H9 (cell line): ENCODE results near the gene MEF2C. TPM values are rescaled to one million over a fixed set of nuclear protein-coding genes. Genes with fewer than 3 reads are reported as not detected.

Experiments
- DNase-seq: peaks from one replicate; pipeline ENCODE4 v3.0.0-alpha.2; 2017
- H2AFZ ChIP-seq: one replicate; pipeline ENCODE4 v1.6.1; 2013; ENCODE audit warnings: mild to moderate bottlenecking, low read length, control low read depth, moderate library complexity
- H2AK5ac ChIP-seq: 2 replicates; pipeline ENCODE4 v1.6.1; 2013; ENCODE audit warnings: low read length, control low read depth, mixed read lengths; ENCODE audit not compliant: insufficient read length
- H2BK120ac ChIP-seq: one replicate; pipeline ENCODE4 v1.6.1; 2013; ENCODE audit warnings: low read depth, mild to moderate bottlenecking, low read length, control low read depth, inconsistent platforms; ENCODE audit not compliant: poor library complexity, severe bottlenecking
- H2BK12ac ChIP-seq: 2 replicates; pipeline ENCODE4 v1.6.1; 2013; ENCODE audit warnings: low read length, control low read depth, mixed read lengths, low read depth; ENCODE audit not compliant: insufficient read length
- H2BK15ac ChIP-seq: 2 replicates; pipeline ENCODE4 v1.6.1; 2013; ENCODE audit warnings: low read depth, low read length, control low read depth
- H2BK20ac ChIP-seq: one replicate; pipeline ENCODE4 v1.6.1; 2013; ENCODE audit warnings: low read depth, mild to moderate bottlenecking, low read length, control low read depth, inconsistent platforms; ENCODE audit not compliant: poor library complexity, severe bottlenecking
- H2BK5ac ChIP-seq: 2 replicates; pipeline ENCODE4 v1.6.1; 2013; ENCODE audit warnings: low read length, control low read depth, mixed read lengths; ENCODE audit not compliant: insufficient read length
- H3K14ac ChIP-seq: 2 replicates; pipeline ENCODE4 v1.6.1; 2013; ENCODE audit warnings: low read length, control low read depth; ENCODE audit not compliant: insufficient read depth
- H3K18ac ChIP-seq: 2 replicates; pipeline ENCODE4 v1.6.1; 2013; ENCODE audit warnings: low read depth, mild to moderate bottlenecking, mixed read lengths, low read length, control low read depth; ENCODE audit not compliant: insufficient read length
- H3K23ac ChIP-seq: 2 replicates; pipeline ENCODE4 v1.6.1; 2013; ENCODE audit warnings: low read length, control low read depth, mixed read lengths, low read depth; ENCODE audit not compliant: insufficient read length
- H3K23me2 ChIP-seq: 2 replicates; pipeline ENCODE4 v1.6.1; 2013; ENCODE audit warnings: low read depth, mild to moderate bottlenecking, mixed read lengths, low read length, control low read depth; ENCODE audit not compliant: insufficient read length, poor library complexity, severe bottlenecking
- H3K27ac ChIP-seq: 2 replicates; pipeline ENCODE4 v1.5.1; 2013; ENCODE audit warnings: low read length, control low read depth, mixed read lengths, low read depth; ENCODE audit not compliant: insufficient read length
- H3K27me3 ChIP-seq: 2 replicates; pipeline ENCODE4 v1.6.1; 2013; ENCODE audit warnings: low read length, control low read depth, inconsistent platforms; ENCODE audit not compliant: insufficient read depth
- H3K4ac ChIP-seq: 2 replicates; pipeline ENCODE4 v1.6.1; 2013; ENCODE audit warnings: low read depth, mild to moderate bottlenecking, control low read depth, inconsistent platforms, low read length, moderate library complexity
- H3K4me1 ChIP-seq: 2 replicates; pipeline ENCODE4 v1.6.1; 2013; ENCODE audit warnings: low read length, control low read depth, inconsistent platforms; ENCODE audit not compliant: insufficient read depth
- H3K4me2 ChIP-seq: 2 replicates; pipeline ENCODE4 v1.6.1; 2013; ENCODE audit warnings: low read length, control low read depth, mixed read lengths; ENCODE audit not compliant: insufficient read length, insufficient read depth
- H3K56ac ChIP-seq: 2 replicates; pipeline ENCODE4 v1.6.1; 2013; ENCODE audit warnings: low read depth, mild to moderate bottlenecking, mixed read lengths, low read length, control low read depth; ENCODE audit not compliant: insufficient read length
- H3K79me1 ChIP-seq: 2 replicates; pipeline ENCODE4 v1.6.1; 2013; ENCODE audit warnings: low read depth, mild to moderate bottlenecking, moderate library complexity, low read length, control low read depth, inconsistent platforms; ENCODE audit not compliant: insufficient read depth, poor library complexity, severe bottlenecking
- H3K79me2 ChIP-seq: 2 replicates; pipeline ENCODE4 v1.6.1; 2013; ENCODE audit warnings: low read length, control low read depth, inconsistent platforms; ENCODE audit not compliant: insufficient read depth
- H3K9ac ChIP-seq: 2 replicates; pipeline ENCODE4 v1.6.1; 2013; ENCODE audit warnings: low read length, control low read depth, mixed read lengths; ENCODE audit not compliant: insufficient read length; ENCODE audit errors: extremely low read depth
- H3K9me3 ChIP-seq: one replicate; pipeline ENCODE4 v1.6.1; 2013; ENCODE audit warnings: low read depth, low read length, inconsistent platforms; ENCODE audit not compliant: control insufficient read depth
- H3T11ph ChIP-seq: one replicate; pipeline ENCODE4 v1.6.1; 2013; ENCODE audit warnings: mild to moderate bottlenecking, low read length, control low read depth, inconsistent platforms
- H4K20me1 ChIP-seq: one replicate; pipeline ENCODE4 v1.6.1; 2013; ENCODE audit not compliant: control insufficient read depth, insufficient read length, insufficient read depth
- H4K5ac ChIP-seq: 2 replicates; pipeline ENCODE4 v1.6.1; 2013; ENCODE audit warnings: low read depth, mild to moderate bottlenecking, mixed read lengths, low read length, control low read depth; ENCODE audit not compliant: insufficient read length
- H4K8ac ChIP-seq: replicated peaks from 2 replicates; pipeline ENCODE4 v1.6.1; 2013; ENCODE audit warnings: low read length, control low read depth, mixed read lengths, low read depth; ENCODE audit not compliant: insufficient read length
- H4K91ac ChIP-seq: 2 replicates; pipeline ENCODE4 v1.6.1; 2013; ENCODE audit warnings: low read depth, mild to moderate bottlenecking, moderate library complexity, mixed read lengths, low read length, control low read depth; ENCODE audit not compliant: insufficient read length
- H3K27ac Mint-ChIP-seq, 3 experiments: 2 replicates in 2 of 3; 3 replicates in 1 of 3; pipeline ENCODE4 v1.8.0; 2020 to 2021; ENCODE audit warnings: mixed read lengths in 3 of 3, mild to moderate bottlenecking in 1 of 3, moderate library complexity in 1 of 3
- H3K27me3 Mint-ChIP-seq: 2 replicates; pipeline ENCODE4 v1.8.0; 2021; ENCODE audit warnings: low read depth, mild to moderate bottlenecking, moderate library complexity, mixed read lengths
- H3K36me3 Mint-ChIP-seq, 3 experiments: 2 replicates in 2 of 3; 3 replicates in 1 of 3; pipeline ENCODE4 v1.8.0; 2020 to 2021; ENCODE audit warnings: low read depth in 3 of 3, mixed read lengths in 3 of 3; ENCODE audit not compliant: insufficient read depth in 1 of 3
- H3K4me1 Mint-ChIP-seq, 2 experiments: 2 replicates each; pipeline ENCODE4 v1.8.0; 2020; ENCODE audit warnings: mixed read lengths in 2 of 2
- H3K4me3 Mint-ChIP-seq, 2 experiments: 2 replicates in 1 of 2; 3 replicates in 1 of 2; pipeline ENCODE4 v1.8.0; 2020 to 2021; ENCODE audit warnings: mild to moderate bottlenecking in 2 of 2, mixed read lengths in 2 of 2, moderate library complexity in 1 of 2
- H3K9me3 Mint-ChIP-seq, 2 experiments: 2 replicates in 1 of 2; 3 replicates in 1 of 2; pipeline ENCODE4 v1.8.0; 2020; ENCODE audit warnings: mild to moderate bottlenecking in 2 of 2, mixed read lengths in 2 of 2, moderate library complexity in 1 of 2
- CTCF ChIP-seq: fragments of 200-600 bp; sonication (generic); conservative IDR thresholded peaks from 3 replicates; pipeline ENCODE4 v1.8.0; 2021; ENCODE audit warnings: antibody characterized with exemption, mild to moderate bottlenecking
- WGBS: extraction: QIAGEN DNeasy Blood & Tissue Kit; methylation state at CpG from one replicate; pipeline ENCODE4 v1.1.7; 2013; ENCODE audit warnings: missing lambda C conversion rate, low lambda C conversion rate, mixed read lengths; ENCODE audit not compliant: insufficient read length; ENCODE audit errors: extremely low coverage; 5-methylcytosine and 5-hydroxymethylcytosine counted together
- total RNA-seq: library from RNA; stranded (reverse); gene quantifications from 2 replicates; pipeline ENCODE4 v1.2.1, GENCODE V29; 2021

The MEF2C gene
- total RNA-seq, 1 experiment from 2014 or later: 0.11 TPM

GRCh38 chr5:88677943-88678769 is 204.8 kb downstream of the MEF2C start:
- Histone ChIP-seq H3K18ac (no peak overlapping the region), H3K4me1 (0 out of 2 replicates have a peak, but pooled peaks cover 2% of the 10 kb centered on the region), H3T11ph (no peak overlapping the region), H3K9me3 (no peaks in the 10 kb centered on the region), H3K23ac (no peak overlapping the region), H3K27ac (no peak overlapping the region), H4K8ac (no peak overlapping the region), H3K4me2 (peak overlapping the region; percentile 53), H2BK15ac (no peak overlapping the region), H4K91ac (no peak overlapping the region), H2BK5ac (no peak overlapping the region), H3K4ac (no peak overlapping the region), H2AK5ac (no peak overlapping the region), H3K9ac (no peak overlapping the region), H2BK20ac (no peak overlapping the region), H4K5ac (no peak overlapping the region), H3K14ac (no peak overlapping the region), H2BK120ac (no peak overlapping the region), H2BK12ac (no peak overlapping the region), H3K27me3 (peaks cover 74% of the 10 kb centered on the region), H3K79me2 (no peaks in the 10 kb centered on the region), H3K56ac (no peak overlapping the region), H3K79me1 (no peaks in the 10 kb centered on the region), H4K20me1 (no peaks in the 10 kb centered on the region), H3K23me2 (peaks cover 31% of the 10 kb centered on the region), H2AFZ (no peak overlapping the region)
- H3K36me3 Mint-ChIP-seq: no peaks in the 10 kb centered on the region
- H3K4me1 Mint-ChIP-seq: peaks cover 41 to 58% of the 10 kb centered on the region in 2 experiments
- DNase-seq: peak; percentile 78
- H3K27me3 Mint-ChIP-seq: peaks cover 98% of the 10 kb centered on the region
- H3K9me3 Mint-ChIP-seq: peaks cover 2 to 3% of the 10 kb centered on the region in 2 experiments; a peak in 2 of 5 replicates
- no CpG with 5 or more reads among the region's 56 CpGs for WGBS
- no peak for TF ChIP-seq CTCF
- H3K27ac Mint-ChIP-seq: no peak overlapping the region
- H3K4me3 Mint-ChIP-seq: peak overlapping the region; percentile 38 to 68
